ENCODE data around the gene NPC1L1.

The NPC1L1 gene

GRCh38 chr7:44541028-44541869 lies at the start of gene NPC1L1:
TSS of gene NPC1L1 (minus strand) at chr7:44541330. CDS start at chr7:44541259, 71 bp downstream.
- DNase-seq = no peak

- DNase-seq = no peak
Measured at GRCh38 chr7:44590910-44591309, 49.8 kb upstream of the NPC1L1 start.

- DNase-seq = peak; percentile 17 to 79
Measured at GRCh38 chr7:44587843-44588711, 46.9 kb upstream of the NPC1L1 start.

- no peak for DNase-seq
Measured at GRCh38 chr7:44583146-44583865, 42.2 kb upstream of the NPC1L1 start.

DNA sequence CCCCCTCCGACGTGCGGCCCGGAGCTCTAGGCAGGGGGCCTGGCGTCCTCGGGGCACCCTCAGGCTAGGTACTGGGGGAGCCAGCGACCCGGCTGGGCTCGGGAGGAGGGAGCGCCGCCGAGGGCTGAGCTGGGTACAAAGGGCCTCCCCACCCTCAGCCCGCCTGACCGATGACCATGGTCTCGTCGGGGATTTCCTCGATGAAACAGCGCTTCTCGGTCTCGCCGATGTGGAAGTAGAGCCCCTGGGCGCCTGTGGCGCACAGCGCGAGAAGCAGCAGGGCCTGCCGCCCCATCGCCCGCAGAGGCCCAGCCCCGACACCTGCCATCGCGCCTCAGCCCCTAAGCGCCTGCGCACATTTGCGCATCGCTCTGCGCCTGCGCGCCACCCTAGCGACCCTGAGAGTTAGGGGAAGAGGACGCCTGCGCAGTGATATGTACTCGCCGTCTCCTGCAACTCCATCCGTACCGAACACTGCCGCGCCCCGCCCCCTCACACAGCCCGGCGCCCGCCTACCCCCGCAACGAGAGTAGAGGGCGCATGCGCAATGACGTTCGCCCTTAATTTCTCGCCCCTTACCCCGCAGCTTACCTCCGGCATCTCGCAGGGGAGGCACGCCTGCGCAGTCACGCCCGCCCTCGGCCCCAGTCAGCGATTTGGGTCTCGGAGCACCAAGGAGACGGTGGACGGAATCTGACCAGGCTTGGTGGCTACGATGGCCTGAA lies 40.9 kb upstream of the NPC1L1 start, which contains the start of gene TMED4:
TSS of gene TMED4 (minus strand) at position 353 of the 725 bp plus-strand sequence. CDS start at position 328, 25 bp downstream.
- peak; percentile 89 to 98 for DNase-seq

- DNase-seq = no peak
Measured at GRCh38 chr7:44580945-44581878, 40.1 kb upstream of the NPC1L1 start.

- no peak for DNase-seq
Measured at GRCh38 chr7:44576228-44576627, 35.1 kb upstream of the NPC1L1 start.

- no peak for DNase-seq
Measured at GRCh38 chr7:44575054-44575453, 33.9 kb upstream of the NPC1L1 start.

DNA sequence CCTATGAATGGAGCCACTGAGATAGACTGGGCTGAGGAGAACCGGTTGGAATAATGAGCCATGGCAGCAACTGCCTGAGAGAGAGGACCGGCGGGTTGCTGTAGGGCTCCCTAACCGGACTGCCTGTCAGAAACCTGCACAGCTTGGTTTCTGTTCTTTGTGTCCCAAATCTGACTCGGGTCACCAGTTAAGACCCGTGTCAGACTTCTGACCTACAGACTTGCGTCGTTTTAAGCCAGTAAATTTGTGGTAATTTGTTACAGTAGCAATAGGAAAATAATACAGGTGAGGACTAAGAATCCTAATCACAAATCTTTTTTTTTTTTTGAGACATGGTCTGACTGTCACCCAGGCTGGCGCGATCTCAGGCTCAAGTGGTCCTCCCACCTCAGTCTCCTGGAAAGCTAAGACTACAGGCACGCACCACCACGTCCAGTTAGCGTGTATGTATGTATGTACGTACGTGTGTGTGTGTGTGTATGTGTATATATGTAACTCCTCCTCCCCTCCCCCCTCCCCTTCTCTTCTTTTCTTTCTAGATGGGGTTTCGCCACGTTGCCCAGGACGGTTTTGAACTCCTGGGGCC lies 33.2 kb upstream of the NPC1L1 start:
- no peak for DNase-seq

- DNase-seq = peak; percentile 84 to 94
Measured at GRCh38 chr7:44573464-44574286, 32.5 kb upstream of the NPC1L1 start, which contains the start of gene DDX56. TSS of gene DDX56 (minus strand) at chr7:44573908. CDS start at chr7:44573895, 13 bp downstream.

DNA sequence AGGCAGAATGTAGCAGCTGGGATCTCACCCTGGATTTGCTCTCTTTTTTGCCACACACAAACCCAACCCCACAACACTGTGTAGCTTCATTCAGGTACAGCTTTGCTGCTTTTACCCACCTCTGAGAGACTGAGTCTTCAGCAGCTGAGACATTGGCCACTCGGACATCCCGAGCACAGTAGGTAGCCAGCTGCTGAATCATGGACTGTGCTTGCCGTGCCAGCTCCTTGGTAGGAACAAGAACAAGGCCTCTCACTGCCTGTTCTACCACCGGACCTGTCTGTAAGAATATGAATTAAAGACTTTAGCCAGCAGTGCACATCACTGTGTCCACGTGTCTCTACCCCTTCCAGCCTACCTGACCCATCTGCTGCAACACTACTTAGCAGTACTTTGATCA lies 31.6 kb upstream of the NPC1L1 start:
- no peak for DNase-seq

DNA sequence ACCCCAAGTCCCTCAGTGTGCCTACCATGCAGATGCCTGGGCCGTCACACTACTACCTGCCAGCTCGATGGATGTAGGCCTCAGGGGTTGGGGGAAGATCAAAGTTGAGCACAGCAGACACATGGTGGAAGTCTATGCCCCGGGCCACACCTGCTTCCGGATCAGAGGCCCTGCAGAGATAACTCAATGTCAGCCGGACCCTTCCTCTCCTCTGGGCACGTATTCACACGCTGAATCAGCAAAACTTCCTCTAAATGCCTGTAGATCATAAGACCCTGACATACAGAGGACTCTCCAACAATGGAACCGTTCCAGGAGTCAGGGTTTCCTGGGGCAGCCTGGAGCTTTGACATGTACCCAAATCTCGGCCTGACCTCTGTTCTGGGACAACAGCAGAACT lies 28.8 kb upstream of the NPC1L1 start:
- DNase-seq = no peak

- DNase-seq = no peak
Measured at GRCh38 chr7:44568771-44569560, 27.8 kb upstream of the NPC1L1 start.

GRCh38 chr7:44567884-44568283 lies 26.8 kb upstream of the NPC1L1 start:
- DNase-seq = no peak

DNA sequence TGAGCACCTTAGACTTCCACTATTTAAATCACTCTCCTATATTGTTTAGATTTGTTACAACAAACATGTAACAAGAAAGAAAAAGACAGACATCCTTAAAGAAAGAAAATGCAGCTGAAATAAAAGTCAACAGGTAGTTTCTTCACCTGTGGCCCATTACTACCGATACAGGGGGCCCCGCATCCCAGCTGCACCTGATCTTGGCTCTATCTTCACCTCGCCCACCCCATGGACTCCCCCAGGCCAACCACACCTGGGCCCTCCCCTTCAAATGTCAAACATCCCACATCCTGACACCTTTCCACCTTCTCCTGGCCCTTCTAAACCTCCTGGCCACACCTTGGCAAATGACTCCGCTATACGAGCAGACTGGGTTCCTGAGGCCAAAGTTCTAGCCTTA lies 25.6 kb upstream of the NPC1L1 start:
- DNase-seq = no peak

GRCh38 chr7:44565795-44566559 lies 24.8 kb upstream of the NPC1L1 start:
- DNase-seq = no peak

- DNase-seq = peak in 1 of 2 experiments; percentile 50
Measured at GRCh38 chr7:44565097-44565794, 24.1 kb upstream of the NPC1L1 start.

All from SW 1271 (cell line).